Kidney (tissue), 14 donors: Measurements from ENCODE around the gene CAMTA1. TPM values are rescaled to one million over a fixed set of nuclear protein-coding genes. Genes with fewer than 3 reads are reported as not detected.

ENCODE experiments used
- DNase-seq, 5 donors: peaks; one replicate each; pipeline ENCODE4 v3.0.0-alpha.2; 2013 to 2020
- FAIRE-seq: peaks from 2 replicates; lab custom pipeline; 2012; peaks lifted over from hg19 to GRCh38; lab: Jason Lieb, UNC
- H3K27ac ChIP-seq, 2 donors: one replicate each; pipeline ENCODE4 v1.7.0; 2013; ENCODE audit warnings: low read depth in 2 of 2, low read length in 2 of 2, inconsistent platforms in 1 of 2
- H3K27me3 ChIP-seq: one replicate; pipeline ENCODE4 v1.7.1; 2013; ENCODE audit warnings: low read length, inconsistent platforms; ENCODE audit not compliant: control insufficient read depth, insufficient read depth
- H3K36me3 ChIP-seq, 3 donors: one replicate each; pipeline versions ENCODE4 v1.7.0 to v1.7.1; 2013; ENCODE audit warnings: low read length in 3 of 3, control low read depth in 1 of 3, inconsistent platforms in 1 of 3; ENCODE audit not compliant: insufficient read depth in 3 of 3, control insufficient read depth in 2 of 3
- H3K4me1 ChIP-seq, 3 donors: one replicate each; pipeline versions ENCODE4 v1.7.0 to v1.7.1; 2013; ENCODE audit warnings: low read length in 3 of 3, inconsistent platforms in 1 of 3, low read depth in 1 of 3; ENCODE audit not compliant: control insufficient read depth in 2 of 3, insufficient read depth in 2 of 3
- H3K4me3 ChIP-seq, 3 donors: one replicate each; pipeline versions ENCODE4 v1.7.0 to v1.8.1; 2013; ENCODE audit warnings: low read length in 3 of 3, control low read depth in 1 of 3, inconsistent platforms in 1 of 3
- H3K9ac ChIP-seq, 3 donors: one replicate each; pipeline versions ENCODE4 v1.7.0 to v1.7.1; 2013; ENCODE audit warnings: low read length in 3 of 3, control low read depth in 1 of 3, inconsistent platforms in 1 of 3
- H3K9me3 ChIP-seq, 3 donors: one replicate each; pipeline versions ENCODE4 v1.7.0 to v1.7.1; 2013; ENCODE audit warnings: low read length in 3 of 3, control low read depth in 1 of 3, inconsistent platforms in 1 of 3; ENCODE audit not compliant: control insufficient read depth in 2 of 3, insufficient read depth in 1 of 3
- intact Hi-C: fragments of 100-400 bp; cut with DNase I; formaldehyde crosslinking; loops from one replicate; pipeline ENCODE4 v1.11.1; 2022
- polyA plus RNA-seq: library from polyadenylated mRNA; stranded (reverse); fragments of 350-450 nt; fragmentation: Illumina TruSeq; extraction: RNeasy Lipid Tissue Mini Kit (QIAGEN cat#74804); gene quantifications from one replicate; pipeline ENCODE4 v1.2.3, GENCODE V29; 2014; ENCODE audit warnings: low read depth, low replicate concordance; ENCODE audit not compliant: insufficient read depth
- total RNA-seq: library from RNA; stranded (reverse); fragmentation: NEBNext Ultra II Directional; extraction: Animal tissue kit (Norgen Biotek cat#: 25700); gene quantifications from one replicate; pipeline ENCODE4 v1.2.1, GENCODE V29; 2021
- TF ChIP-seq, protein P1 (sequence below): IDR thresholded peaks from 3 replicates; pipeline ENCODE4 v1.5.1; 2012; ENCODE audit warnings: mild to moderate bottlenecking, moderate library complexity, borderline replicate concordance; ENCODE audit not compliant: insufficient read depth; ENCODE audit errors: extremely low read depth
- donor health status: control.
- donor health status: control.
- donor health status: control.
- donor health status: control.
- donor health status: control.
- donor health status: DM: yes; HTN: yes; CAD: no.
- donor health status: Normal renal cell carcinoma (clear cell type).

The CAMTA1 gene
- total and polyA plus RNA-seq, 2 donors from 2014 or later: 79.0 to 170 TPM

DNA sequence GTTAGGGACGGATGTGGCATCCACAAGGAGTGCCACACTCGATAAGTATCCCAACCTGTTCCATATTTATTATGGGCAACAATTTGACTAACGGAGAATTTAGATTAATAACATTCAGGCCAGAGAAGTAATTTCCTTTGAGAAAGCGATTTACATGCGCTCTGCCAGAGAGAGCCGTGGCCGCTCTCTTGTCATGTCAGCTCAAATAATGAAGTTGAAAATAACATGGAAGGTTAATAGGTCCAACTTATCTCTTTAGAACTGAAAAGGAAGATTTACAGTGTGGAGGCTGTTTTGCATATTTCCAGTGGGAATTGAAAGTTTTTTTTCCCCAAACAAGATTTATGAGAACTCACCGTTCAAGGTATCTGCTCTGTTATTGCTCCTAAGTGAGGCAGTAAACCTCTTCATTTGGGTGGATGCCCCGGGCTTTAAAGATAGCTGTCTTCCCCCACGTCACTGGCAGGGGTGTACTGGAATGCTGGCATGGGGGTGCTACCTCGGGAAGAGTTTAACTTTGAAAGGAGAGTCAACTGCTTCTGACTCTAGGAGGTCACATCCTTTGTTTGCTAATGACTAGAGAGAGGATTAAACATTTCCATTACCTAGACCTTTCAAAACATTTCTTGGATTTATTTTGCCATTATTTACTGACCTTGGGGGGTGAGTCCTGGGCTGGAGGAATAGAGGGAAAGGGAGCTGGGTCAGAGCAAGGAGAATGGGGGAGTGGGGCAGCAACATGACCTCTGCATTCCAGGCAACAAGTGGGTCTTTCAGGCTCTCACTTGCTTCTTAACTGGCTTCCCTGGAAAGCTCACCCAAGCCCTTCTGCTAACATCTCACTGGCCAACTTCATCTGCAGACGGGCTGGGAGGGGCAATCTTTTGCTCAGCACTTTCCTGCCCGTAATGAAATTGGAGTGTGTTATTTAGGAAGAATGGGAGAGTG lies 204.2 kb downstream of the CAMTA1 start:
- Histone ChIP-seq H3K36me3 (no peaks in the 10 kb centered on the region), H3K9me3 (peaks cover 0 to 2% (median 0%) of the 10 kb centered on the region in 3 donors), H3K27me3 (no peaks in the 10 kb centered on the region), H3K4me3 (no peak overlapping the region), H3K9ac (no peak overlapping the region), H3K27ac (no peak overlapping the region), H3K4me1 (no peaks in the 10 kb centered on the region)
- intact Hi-C loops: no loop called here
- DNase-seq (no peak), FAIRE-seq (no peak)
- TF ChIP-seq, protein P1, sequence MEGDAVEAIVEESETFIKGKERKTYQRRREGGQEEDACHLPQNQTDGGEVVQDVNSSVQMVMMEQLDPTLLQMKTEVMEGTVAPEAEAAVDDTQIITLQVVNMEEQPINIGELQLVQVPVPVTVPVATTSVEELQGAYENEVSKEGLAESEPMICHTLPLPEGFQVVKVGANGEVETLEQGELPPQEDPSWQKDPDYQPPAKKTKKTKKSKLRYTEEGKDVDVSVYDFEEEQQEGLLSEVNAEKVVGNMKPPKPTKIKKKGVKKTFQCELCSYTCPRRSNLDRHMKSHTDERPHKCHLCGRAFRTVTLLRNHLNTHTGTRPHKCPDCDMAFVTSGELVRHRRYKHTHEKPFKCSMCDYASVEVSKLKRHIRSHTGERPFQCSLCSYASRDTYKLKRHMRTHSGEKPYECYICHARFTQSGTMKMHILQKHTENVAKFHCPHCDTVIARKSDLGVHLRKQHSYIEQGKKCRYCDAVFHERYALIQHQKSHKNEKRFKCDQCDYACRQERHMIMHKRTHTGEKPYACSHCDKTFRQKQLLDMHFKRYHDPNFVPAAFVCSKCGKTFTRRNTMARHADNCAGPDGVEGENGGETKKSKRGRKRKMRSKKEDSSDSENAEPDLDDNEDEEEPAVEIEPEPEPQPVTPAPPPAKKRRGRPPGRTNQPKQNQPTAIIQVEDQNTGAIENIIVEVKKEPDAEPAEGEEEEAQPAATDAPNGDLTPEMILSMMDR: no peak

- H3K4me1 ChIP-seq: no peaks in the 10 kb centered on the region
- intact Hi-C loops: no loop called here
- no peaks in the 10 kb centered on the region for H3K36me3 ChIP-seq
- no peak overlapping the region for H3K27ac ChIP-seq
- H3K9ac ChIP-seq: no peak overlapping the region
- H3K4me3 ChIP-seq: no peak overlapping the region
- peaks cover 0 to 2% (median 0%) of the 10 kb centered on the region in 3 donors for H3K9me3 ChIP-seq
- TF ChIP-seq, protein P1: no peak
- H3K27me3 ChIP-seq: no peaks in the 10 kb centered on the region
- DNase-seq (no peak), FAIRE-seq (no peak)
Measured at GRCh38 chr1:6991266-6991665, 206.0 kb downstream of the CAMTA1 start.

DNA sequence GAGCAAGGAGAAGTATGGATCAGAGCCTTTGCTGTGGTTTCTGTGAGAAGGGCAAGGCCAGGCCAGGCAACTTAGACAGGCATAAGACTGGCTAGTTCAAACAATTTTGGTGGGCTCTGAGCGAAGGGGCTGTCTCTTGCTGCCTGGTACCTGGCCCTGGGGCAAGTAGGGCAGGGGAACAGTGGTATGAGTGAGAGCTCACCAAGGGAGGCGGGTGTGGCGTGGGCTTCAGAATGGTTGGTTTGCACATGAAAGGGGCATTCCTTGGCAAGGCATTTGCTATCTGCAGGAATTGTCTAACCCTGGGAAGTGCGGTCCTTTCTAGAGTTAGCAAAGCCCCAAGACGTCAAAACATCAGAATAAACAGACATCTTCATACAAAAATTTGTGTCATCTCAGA lies 210.5 kb downstream of the CAMTA1 start:
- Histone ChIP-seq H3K9ac (no peak overlapping the region), H3K9me3 (peaks cover 0 to 2% (median 0%) of the 10 kb centered on the region in 3 donors), H3K27me3 (no peaks in the 10 kb centered on the region), H3K4me1 (no peaks in the 10 kb centered on the region), H3K36me3 (no peaks in the 10 kb centered on the region), H3K4me3 (no peak overlapping the region), H3K27ac (no peak overlapping the region)
- DNase-seq (no peak), FAIRE-seq (no peak)
- intact Hi-C loops: no loop called here
- TF ChIP-seq, protein P1: no peak
